OCI-LY7 (cell line): ENCODE measurements around the gene TMEM250.

Source experiments
- CTCF ChIP-seq: fragments of 200-600 bp; sonication (generic); conservative IDR thresholded peaks from 2 replicates; pipeline ENCODE4 v1.5.1; 2014; ENCODE audit warnings: mild to moderate bottlenecking, antibody characterized with exemption, low read length, moderate library complexity, mixed read lengths
- EZH2phosphoT487 ChIP-seq: fragments of 200-600 bp; sonication (generic); IDR thresholded peaks from 2 replicates; pipeline ENCODE4 v1.6.1; 2018; ENCODE audit warnings: low read depth, borderline replicate concordance, mild to moderate bottlenecking, mixed run types, antibody characterized with exemption, low read length, moderate library complexity, mixed read lengths

DNA sequence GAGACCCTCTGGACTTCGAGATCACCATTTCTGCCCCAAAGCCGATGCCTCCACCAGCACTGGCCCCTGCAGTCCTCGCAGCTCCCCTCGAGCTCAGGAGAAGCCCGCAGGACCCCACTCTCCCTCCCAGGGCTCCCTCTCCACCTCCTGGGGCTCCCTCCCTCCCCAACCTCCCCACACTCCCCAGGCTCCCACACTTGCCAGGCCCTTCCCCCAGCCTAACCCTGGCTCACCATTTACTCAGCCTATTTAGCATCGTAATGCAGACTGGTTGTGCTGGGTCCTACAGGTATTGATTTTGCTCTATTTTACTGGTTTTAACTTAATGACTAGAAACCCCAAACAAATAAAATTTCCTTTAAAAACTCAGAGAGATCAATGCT lies 23.7 kb upstream of the TMEM250 start:
- no peak for TF ChIP-seq CTCF
- TF ChIP-seq EZH2phosphoT487, result no peak
